GM19193 (cell line): ENCODE data around the gene SMOC2.

Experiments
- POLR2A ChIP-seq: IDR thresholded peaks from 4 replicates; pipeline ENCODE4 v1.6.1; 2011; ENCODE audit not compliant: insufficient read depth, insufficient read length; ENCODE audit errors: extremely low read depth

Gene SMOC2

GRCh38 chr6:168412456-168412855 is 28.5 kb upstream of the SMOC2 start:
- TF ChIP-seq POLR2A: no peak

- no peak for TF ChIP-seq POLR2A
These were observed 27.8 kb upstream of the SMOC2 start for GRCh38 chr6:168413018-168413720.

GRCh38 chr6:168413856-168414255 is 27.1 kb upstream of the SMOC2 start:
- no peak for TF ChIP-seq POLR2A

GRCh38 chr6:168414336-168415097 is 26.5 kb upstream of the SMOC2 start:
- TF ChIP-seq POLR2A: no peak

- no peak for TF ChIP-seq POLR2A
These were observed 25.6 kb upstream of the SMOC2 start for GRCh38 chr6:168415098-168415992.

- TF ChIP-seq POLR2A: no peak
These were observed 24.9 kb upstream of the SMOC2 start for GRCh38 chr6:168415993-168416530.

- TF ChIP-seq POLR2A: no peak
These were observed 24.5 kb upstream of the SMOC2 start for GRCh38 chr6:168416531-168416930.

- TF ChIP-seq POLR2A: no peak
These were observed 23.8 kb upstream of the SMOC2 start for GRCh38 chr6:168417191-168417590.

- no peak for TF ChIP-seq POLR2A
These were observed 23.1 kb upstream of the SMOC2 start for GRCh38 chr6:168417679-168418557.

GRCh38 chr6:168418711-168419121 is 22.3 kb upstream of the SMOC2 start:
- no peak for TF ChIP-seq POLR2A

GRCh38 chr6:168419569-168419968 is 21.4 kb upstream of the SMOC2 start:
- no peak for TF ChIP-seq POLR2A

- TF ChIP-seq POLR2A: no peak
These were observed 20.9 kb upstream of the SMOC2 start for GRCh38 chr6:168420084-168420483.

GRCh38 chr6:168420706-168421105 is 20.3 kb upstream of the SMOC2 start:
- no peak for TF ChIP-seq POLR2A

- TF ChIP-seq POLR2A: no peak
These were observed 13.8 kb upstream of the SMOC2 start for GRCh38 chr6:168427184-168427583.

- no peak for TF ChIP-seq POLR2A
These were observed 12.7 kb upstream of the SMOC2 start for GRCh38 chr6:168428052-168428826.
